Neural cell (in vitro differentiated cells): ENCODE measurements around the gene PTPRD. TPM values are rescaled to one million over a fixed set of nuclear protein-coding genes. Genes with fewer than 3 reads are reported as not detected.
A peak's percentile ranks its signal among the peaks of the same experiment; 100 is the strongest.

Experiments used
- H2AFZ ChIP-seq: fragments of 200-600, 300-800 bp; sonication (generic), shearing (Covaris generic); 2 replicates; pipeline ENCODE4 v1.6.0; 2014; ENCODE audit warnings: low read depth, mild to moderate bottlenecking, antibody characterized with exemption, low read length, moderate library complexity
- H3F3A ChIP-seq: fragments of 200-600 bp; shearing (Covaris generic); 2 replicates; pipeline ENCODE4 v1.6.1; 2016; ENCODE audit warnings: mild to moderate bottlenecking, moderate library complexity, mixed read lengths, antibody characterized with exemption, low read length; ENCODE audit not compliant: insufficient read depth, poor library complexity, severe bottlenecking
- H3K27ac ChIP-seq: fragments of 200-600, 300-800 bp; sonication (generic), shearing (Covaris generic); 2 replicates; pipeline ENCODE4 v1.5.1; 2014; ENCODE audit warnings: mild to moderate bottlenecking, low read length, moderate library complexity
- H3K27me3 ChIP-seq: fragments of 300-800, 200-600 bp; sonication (generic), shearing (Covaris generic); 2 replicates; pipeline ENCODE4 v1.6.0; 2014; ENCODE audit warnings: mild to moderate bottlenecking, low read depth, low read length, moderate library complexity; ENCODE audit not compliant: insufficient read depth
- H3K36me3 ChIP-seq: fragments of 300-800, 200-600 bp; sonication (generic), shearing (Covaris generic); 2 replicates; pipeline ENCODE4 v1.5.1; 2014; ENCODE audit warnings: mild to moderate bottlenecking, antibody characterized with exemption, low read length, moderate library complexity; ENCODE audit not compliant: insufficient read depth
- H3K4me2 ChIP-seq: fragments of 300-800, 200-600 bp; sonication (generic), shearing (Covaris generic); 2 replicates; pipeline ENCODE4 v1.6.0; 2014; ENCODE audit warnings: mild to moderate bottlenecking, low read length
- H3K4me3 ChIP-seq: fragments of 300-800, 200-600 bp; sonication (generic), shearing (Covaris generic); 2 replicates; pipeline ENCODE4 v1.5.1; 2014; ENCODE audit warnings: mild to moderate bottlenecking, low read length, moderate library complexity
- H3K79me2 ChIP-seq: fragments of 200-600 bp; shearing (Covaris generic); replicated peaks from 2 replicates; pipeline ENCODE4 v1.6.0; 2014; ENCODE audit warnings: mild to moderate bottlenecking, low read length, moderate library complexity; ENCODE audit not compliant: insufficient read depth
- H3K9ac ChIP-seq: fragments of 300-800, 200-600 bp; sonication (generic), shearing (Covaris generic); 2 replicates; pipeline ENCODE4 v1.6.1; 2016; ENCODE audit warnings: mild to moderate bottlenecking, low read length, mixed read lengths
- H3K9me2 ChIP-seq: fragments of 200-600 bp; shearing (Covaris generic); 2 replicates; pipeline ENCODE4 v1.6.1; 2016; ENCODE audit warnings: mild to moderate bottlenecking, low read length, mixed read lengths; ENCODE audit not compliant: insufficient read depth
- H3K9me3 ChIP-seq: fragments of 200-600, 300-800 bp; sonication (generic), shearing (Covaris generic); 2 replicates; pipeline ENCODE4 v1.6.1; 2016; ENCODE audit warnings: mild to moderate bottlenecking, mixed run types, low read length, moderate library complexity, mixed read lengths
- H4K20me1 ChIP-seq: fragments of 200-600 bp; shearing (Covaris generic); 2 replicates; pipeline ENCODE4 v1.6.1; 2016; ENCODE audit warnings: mild to moderate bottlenecking, mixed run types; ENCODE audit not compliant: insufficient read depth
- EP300 ChIP-seq: fragments of 450-650 bp; conservative IDR thresholded peaks from 2 replicates; pipeline ENCODE4 v1.6.1; 2014; ENCODE audit warnings: antibody characterized with exemption, mild to moderate bottlenecking, moderate library complexity; ENCODE audit not compliant: poor library complexity, severe bottlenecking
- EZH2 ChIP-seq: fragments of 200-600, 300-800 bp; shearing (Covaris generic), sonication (generic); IDR thresholded peaks from 2 replicates; pipeline ENCODE4 v1.6.1; 2014; ENCODE audit warnings: antibody characterized with exemption, low read length, borderline replicate concordance, mild to moderate bottlenecking; ENCODE audit not compliant: insufficient read depth, poor library complexity, severe bottlenecking
- MXI1 ChIP-seq: fragments of 450-650 bp; conservative IDR thresholded peaks from 2 replicates; pipeline ENCODE4 v1.6.1; 2014; ENCODE audit warnings: antibody characterized with exemption, mild to moderate bottlenecking; ENCODE audit not compliant: poor library complexity, severe bottlenecking
- POLR2AphosphoS5 ChIP-seq: IDR thresholded peaks from 2 replicates; pipeline ENCODE4 v1.6.1; 2012
- RAD21 ChIP-seq: fragments of 450-650 bp; conservative IDR thresholded peaks from 2 replicates; pipeline ENCODE4 v1.6.1; 2014; ENCODE audit warnings: antibody characterized with exemption, mild to moderate bottlenecking, moderate library complexity
- SMC3 ChIP-seq: fragments of 450-650 bp; conservative IDR thresholded peaks from 2 replicates; pipeline ENCODE4 v1.6.1; 2014; ENCODE audit warnings: antibody characterized with exemption, mild to moderate bottlenecking, moderate library complexity; ENCODE audit not compliant: poor library complexity
- TAF1 ChIP-seq: IDR thresholded peaks from 2 replicates; pipeline ENCODE4 v1.6.1; 2012; ENCODE audit warnings: low read depth
- polyA plus RNA-seq: library from polyadenylated mRNA; depleted of rRNA; stranded (reverse); fragments of >200 nt; gene quantifications from 2 replicates; pipeline ENCODE4 v1.2.3, GENCODE V29; 2014
- TF ChIP-seq, protein P1 (sequence below): IDR thresholded peaks from 2 replicates; pipeline ENCODE4 v1.6.1; 2012; ENCODE audit warnings: borderline replicate concordance
- TF ChIP-seq, protein P2 (sequence below): fragments of 450-650 bp; IDR thresholded peaks from 2 replicates; pipeline ENCODE4 v1.5.1; 2014; ENCODE audit warnings: antibody characterized with exemption, mild to moderate bottlenecking, moderate library complexity; ENCODE audit not compliant: poor library complexity, severe bottlenecking

PTPRD gene
- polyA plus RNA-seq, 1 donor from 2014 or later, result 143 TPM

DNA sequence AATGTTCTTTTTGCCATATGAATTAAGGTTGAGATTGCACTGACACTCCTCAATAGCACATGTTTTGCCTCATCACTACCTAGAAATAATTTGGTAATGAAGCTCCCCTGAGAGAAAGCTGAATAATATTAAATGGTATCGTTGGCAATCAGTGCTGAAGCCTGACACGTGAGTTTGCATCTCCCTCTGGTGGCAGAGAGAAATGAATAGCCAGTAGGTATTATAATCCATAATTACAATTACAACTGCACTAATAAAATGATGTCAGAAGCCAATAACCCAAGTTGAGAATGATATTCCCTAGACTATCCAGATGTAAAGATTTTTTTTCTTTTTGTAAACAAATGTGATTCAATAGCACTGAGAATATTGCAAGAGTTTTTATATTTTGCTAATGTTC is 700.3 kb downstream of the PTPRD start:
- Histone ChIP-seq H3K27me3 (no peaks in the 10 kb centered on the region), H3K9me2 (no peaks in the 10 kb centered on the region), H3K4me2 (no peak overlapping the region), H3F3A (no peaks in the 10 kb centered on the region), H3K9ac (no peak overlapping the region), H4K20me1 (no peaks in the 10 kb centered on the region), H3K4me3 (no peak overlapping the region), H3K9me3 (peaks cover 4% of the 10 kb centered on the region), H3K79me2 (no peaks in the 10 kb centered on the region), H3K36me3 (no peaks in the 10 kb centered on the region), H3K27ac (no peak overlapping the region), H2AFZ (no peak overlapping the region)
- TF ChIP-seq POLR2AphosphoS5, result no peak
- no peak for TF ChIP-seq EZH2
- peak; percentile 73 for TF ChIP-seq SMC3
- TF ChIP-seq TAF1, result no peak
- TF ChIP-seq MXI1, result no peak
- TF ChIP-seq, protein P1, sequence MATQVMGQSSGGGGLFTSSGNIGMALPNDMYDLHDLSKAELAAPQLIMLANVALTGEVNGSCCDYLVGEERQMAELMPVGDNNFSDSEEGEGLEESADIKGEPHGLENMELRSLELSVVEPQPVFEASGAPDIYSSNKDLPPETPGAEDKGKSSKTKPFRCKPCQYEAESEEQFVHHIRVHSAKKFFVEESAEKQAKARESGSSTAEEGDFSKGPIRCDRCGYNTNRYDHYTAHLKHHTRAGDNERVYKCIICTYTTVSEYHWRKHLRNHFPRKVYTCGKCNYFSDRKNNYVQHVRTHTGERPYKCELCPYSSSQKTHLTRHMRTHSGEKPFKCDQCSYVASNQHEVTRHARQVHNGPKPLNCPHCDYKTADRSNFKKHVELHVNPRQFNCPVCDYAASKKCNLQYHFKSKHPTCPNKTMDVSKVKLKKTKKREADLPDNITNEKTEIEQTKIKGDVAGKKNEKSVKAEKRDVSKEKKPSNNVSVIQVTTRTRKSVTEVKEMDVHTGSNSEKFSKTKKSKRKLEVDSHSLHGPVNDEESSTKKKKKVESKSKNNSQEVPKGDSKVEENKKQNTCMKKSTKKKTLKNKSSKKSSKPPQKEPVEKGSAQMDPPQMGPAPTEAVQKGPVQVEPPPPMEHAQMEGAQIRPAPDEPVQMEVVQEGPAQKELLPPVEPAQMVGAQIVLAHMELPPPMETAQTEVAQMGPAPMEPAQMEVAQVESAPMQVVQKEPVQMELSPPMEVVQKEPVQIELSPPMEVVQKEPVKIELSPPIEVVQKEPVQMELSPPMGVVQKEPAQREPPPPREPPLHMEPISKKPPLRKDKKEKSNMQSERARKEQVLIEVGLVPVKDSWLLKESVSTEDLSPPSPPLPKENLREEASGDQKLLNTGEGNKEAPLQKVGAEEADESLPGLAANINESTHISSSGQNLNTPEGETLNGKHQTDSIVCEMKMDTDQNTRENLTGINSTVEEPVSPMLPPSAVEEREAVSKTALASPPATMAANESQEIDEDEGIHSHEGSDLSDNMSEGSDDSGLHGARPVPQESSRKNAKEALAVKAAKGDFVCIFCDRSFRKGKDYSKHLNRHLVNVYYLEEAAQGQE, result no peak
- TF ChIP-seq, protein P2, sequence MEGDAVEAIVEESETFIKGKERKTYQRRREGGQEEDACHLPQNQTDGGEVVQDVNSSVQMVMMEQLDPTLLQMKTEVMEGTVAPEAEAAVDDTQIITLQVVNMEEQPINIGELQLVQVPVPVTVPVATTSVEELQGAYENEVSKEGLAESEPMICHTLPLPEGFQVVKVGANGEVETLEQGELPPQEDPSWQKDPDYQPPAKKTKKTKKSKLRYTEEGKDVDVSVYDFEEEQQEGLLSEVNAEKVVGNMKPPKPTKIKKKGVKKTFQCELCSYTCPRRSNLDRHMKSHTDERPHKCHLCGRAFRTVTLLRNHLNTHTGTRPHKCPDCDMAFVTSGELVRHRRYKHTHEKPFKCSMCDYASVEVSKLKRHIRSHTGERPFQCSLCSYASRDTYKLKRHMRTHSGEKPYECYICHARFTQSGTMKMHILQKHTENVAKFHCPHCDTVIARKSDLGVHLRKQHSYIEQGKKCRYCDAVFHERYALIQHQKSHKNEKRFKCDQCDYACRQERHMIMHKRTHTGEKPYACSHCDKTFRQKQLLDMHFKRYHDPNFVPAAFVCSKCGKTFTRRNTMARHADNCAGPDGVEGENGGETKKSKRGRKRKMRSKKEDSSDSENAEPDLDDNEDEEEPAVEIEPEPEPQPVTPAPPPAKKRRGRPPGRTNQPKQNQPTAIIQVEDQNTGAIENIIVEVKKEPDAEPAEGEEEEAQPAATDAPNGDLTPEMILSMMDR, result peak; percentile 70
- peak; percentile 70 for TF ChIP-seq RAD21
- TF ChIP-seq EP300, result no peak

DNA sequence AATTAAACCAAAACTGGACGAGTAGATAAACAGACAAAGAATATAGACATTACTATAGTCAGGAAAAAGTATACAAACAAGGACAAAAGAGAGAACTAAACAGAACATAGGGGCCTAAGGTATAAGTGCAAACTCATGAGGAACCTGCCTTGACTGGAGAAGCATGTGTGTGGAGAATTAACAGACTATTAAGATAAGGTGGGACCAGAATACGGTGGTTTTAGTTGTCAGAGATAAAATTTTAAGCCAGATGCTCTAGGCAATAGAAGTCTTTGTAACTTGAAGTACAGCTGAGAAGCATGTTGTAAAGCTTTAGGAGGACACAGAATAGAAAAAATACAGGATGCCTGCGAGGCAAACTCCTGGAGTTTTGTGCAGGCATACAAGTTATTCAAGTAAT is 707.1 kb downstream of the PTPRD start:
- Histone ChIP-seq H2AFZ (no peak overlapping the region), H3K9me2 (no peaks in the 10 kb centered on the region), H3F3A (no peaks in the 10 kb centered on the region), H3K4me2 (no peak overlapping the region), H3K27ac (no peak overlapping the region), H3K36me3 (no peaks in the 10 kb centered on the region), H3K27me3 (no peaks in the 10 kb centered on the region), H3K79me2 (no peaks in the 10 kb centered on the region), H3K4me3 (no peak overlapping the region), H3K9ac (no peak overlapping the region), H3K9me3 (no peaks in the 10 kb centered on the region), H4K20me1 (no peaks in the 10 kb centered on the region)
- no peak for TF ChIP-seq EZH2
- no peak for TF ChIP-seq RAD21

DNA sequence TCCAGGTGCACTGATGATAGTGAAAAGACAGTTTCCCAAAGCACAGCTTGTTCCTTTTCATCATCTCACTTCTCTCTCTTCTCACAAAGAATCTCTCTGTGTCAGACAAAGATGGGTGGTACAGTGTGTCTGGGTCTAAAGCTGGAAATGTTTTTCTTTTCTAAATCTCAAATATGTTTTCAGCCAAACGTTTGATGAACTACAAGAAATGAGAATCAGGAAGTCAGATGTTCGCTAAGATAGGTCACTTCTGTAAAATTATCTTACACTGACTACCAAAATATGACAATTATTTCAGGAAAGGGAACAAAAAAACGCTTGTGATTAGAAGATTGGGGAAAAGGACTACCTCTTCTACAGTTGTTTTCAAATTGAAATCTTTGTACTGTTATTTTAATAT is 708.8 kb downstream of the PTPRD start:
- Histone ChIP-seq H2AFZ (no peak overlapping the region), H3K4me2 (no peak overlapping the region)
- TF ChIP-seq RAD21 (no peak), EZH2 (no peak), POLR2AphosphoS5 (no peak), MXI1 (no peak), TAF1 (no peak), EP300 (no peak), SMC3 (no peak)
- TF ChIP-seq, protein P1, result no peak
- TF ChIP-seq, protein P2, result no peak

More for the DNA sequence above, 708.8 kb downstream of the PTPRD start:
- Histone ChIP-seq H3K36me3 (no peaks in the 10 kb centered on the region), H3K4me3 (no peak overlapping the region), H3F3A (no peaks in the 10 kb centered on the region), H3K9ac (no peak overlapping the region), H4K20me1 (no peaks in the 10 kb centered on the region), H3K9me3 (no peaks in the 10 kb centered on the region), H3K27me3 (no peaks in the 10 kb centered on the region), H3K9me2 (no peaks in the 10 kb centered on the region), H3K79me2 (no peaks in the 10 kb centered on the region), H3K27ac (no peak overlapping the region)
